HG02938 (cell line): ENCODE results near the gene TBC1D30.

Experiments used
- ATAC-seq: cut with Tn5 transposase; IDR thresholded peaks from one replicate; pipeline ENCODE4 v1.9.1; 2021; ENCODE audit warnings: mild to moderate bottlenecking, moderate library complexity; ENCODE audit not compliant: unreplicated experiment

TBC1D30 gene

DNA sequence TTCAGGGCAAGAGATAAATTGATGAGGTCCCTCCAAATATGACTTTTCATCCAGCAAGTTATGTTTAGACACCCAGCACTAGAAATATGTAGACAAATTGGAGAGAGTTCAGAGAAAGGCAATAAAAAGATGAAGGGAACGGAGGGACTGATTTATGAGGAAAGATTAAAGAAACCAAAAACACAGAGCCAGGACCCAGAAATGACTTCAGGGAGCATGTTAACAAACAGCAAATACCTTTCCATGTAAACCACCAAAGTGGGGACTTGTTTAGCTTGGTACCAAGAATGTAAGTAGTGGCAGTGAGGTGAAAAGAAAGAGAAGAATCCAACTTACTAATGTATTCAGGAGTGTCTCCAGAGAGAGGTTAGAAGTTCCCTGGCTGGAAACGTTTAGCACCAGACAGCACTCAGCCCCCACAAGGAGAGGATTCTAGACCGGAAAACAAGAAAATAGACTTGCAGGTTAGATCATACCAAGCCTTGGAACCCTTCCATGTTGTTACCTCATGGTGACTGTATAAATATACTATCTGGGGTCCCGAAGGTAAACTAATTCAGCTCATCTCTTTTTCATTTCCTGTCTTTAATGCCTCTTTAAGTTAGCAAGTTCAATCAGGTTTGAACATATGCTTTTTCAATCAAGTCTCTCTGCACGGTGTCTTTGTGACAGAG lies 79.2 kb downstream of the TBC1D30 start:
- no peak for ATAC-seq

DNA sequence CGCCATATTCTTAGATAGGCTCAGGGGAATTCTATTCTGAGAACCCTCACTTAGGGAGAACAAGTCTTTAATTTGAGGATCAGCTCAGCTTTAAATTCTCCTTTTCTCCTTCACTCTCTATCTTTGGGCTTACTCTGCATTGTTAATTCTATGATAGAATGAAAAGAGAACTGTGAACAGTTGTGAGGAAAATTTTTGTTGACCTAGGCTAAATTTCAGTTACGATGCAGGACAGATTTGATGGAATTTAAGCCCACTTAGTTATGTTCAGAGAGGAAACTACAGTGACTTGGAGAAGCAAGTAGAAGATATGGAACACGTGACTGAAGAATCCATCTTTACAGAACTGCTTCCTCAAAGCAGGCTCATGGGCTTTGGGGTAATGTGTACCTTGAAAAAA lies 82.7 kb downstream of the TBC1D30 start:
- ATAC-seq, result no peak

GRCh38 chr12:64909124-64909523 lies 84.7 kb downstream of the TBC1D30 start:
- ATAC-seq, result no peak

GRCh38 chr12:64911081-64911480 lies 86.6 kb downstream of the TBC1D30 start:
- ATAC-seq, result no peak

GRCh38 chr12:64911912-64912311 lies 87.5 kb downstream of the TBC1D30 start:
- no peak for ATAC-seq

- no peak for ATAC-seq
These were observed 88.2 kb downstream of the TBC1D30 start for GRCh38 chr12:64912516-64913255.

- ATAC-seq, result no peak
These were observed 90.8 kb downstream of the TBC1D30 start for GRCh38 chr12:64915242-64915641.

GRCh38 chr12:64916411-64917261 lies 92.2 kb downstream of the TBC1D30 start:
- ATAC-seq, result no peak

DNA sequence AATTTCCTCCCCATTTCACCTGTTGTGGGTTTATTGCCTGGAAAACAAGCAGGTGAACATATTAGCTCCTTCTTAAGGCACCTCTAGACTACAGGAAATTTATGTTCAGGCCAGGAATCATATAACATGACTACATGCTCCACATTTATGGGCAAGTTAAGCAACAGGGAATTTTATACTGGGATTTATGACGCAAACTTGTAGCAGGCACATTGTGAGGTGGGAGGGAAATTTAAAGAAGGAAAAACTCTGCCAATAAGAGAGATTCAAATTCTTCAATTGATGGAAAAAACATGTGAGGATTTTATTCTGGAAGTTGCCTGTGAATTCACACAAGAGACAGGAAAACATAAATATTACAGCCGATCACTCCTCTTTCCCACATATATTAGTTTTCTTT lies 93.9 kb downstream of the TBC1D30 start:
- no peak for ATAC-seq

DNA sequence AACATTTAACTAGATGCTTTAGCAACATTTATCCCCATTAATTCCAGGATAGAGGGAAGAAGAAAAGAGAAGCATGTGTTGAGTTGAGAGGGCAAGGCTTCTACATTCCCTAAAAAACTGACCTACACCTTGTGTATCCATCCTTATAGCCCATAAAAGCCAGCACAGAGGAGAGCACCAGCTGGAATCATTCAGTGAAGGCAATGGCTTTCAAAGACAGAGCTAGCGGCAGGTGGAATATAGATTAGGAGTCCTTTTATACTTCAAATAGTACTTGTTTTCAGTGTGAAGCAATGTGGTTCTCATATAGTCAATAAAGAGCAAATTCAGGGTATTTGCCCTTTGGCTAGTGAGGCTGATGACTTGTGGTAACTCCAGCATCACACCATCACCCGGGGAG lies 94.4 kb downstream of the TBC1D30 start:
- no peak for ATAC-seq

GRCh38 chr12:64922853-64923252 lies 98.4 kb downstream of the TBC1D30 start:
- no peak for ATAC-seq

- ATAC-seq, result no peak
These were observed 99.1 kb downstream of the TBC1D30 start for GRCh38 chr12:64923536-64923935.
